DMS 273 (cell line): ENCODE data around the gene GRIK2.

Experiments used
- DNase-seq: peaks from one replicate; lab custom pipeline; 2025; ENCODE audit not compliant: unreplicated experiment; lab: John Stamatoyannopoulos, UW

GRIK2 gene

DNA sequence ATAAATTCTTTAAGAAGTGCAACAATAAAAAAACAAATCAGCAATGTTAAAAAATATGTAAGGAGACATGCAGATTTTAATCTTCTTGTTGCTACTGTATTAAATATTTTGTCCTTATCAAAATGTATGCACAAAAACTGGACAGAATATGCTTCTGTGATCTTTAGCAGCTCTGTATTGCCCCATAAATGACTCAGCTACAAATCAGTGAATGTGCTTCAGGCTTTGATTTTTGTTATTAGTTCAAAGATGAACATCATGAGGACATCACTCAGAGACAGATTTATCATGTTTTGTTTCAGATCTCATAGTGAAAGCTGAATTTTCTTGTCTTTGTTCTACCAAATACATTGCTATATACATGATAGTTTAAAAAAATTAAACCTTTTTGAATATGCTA, 312.4 kb downstream of the GRIK2 start:
- DNase-seq, result no peak

DNA sequence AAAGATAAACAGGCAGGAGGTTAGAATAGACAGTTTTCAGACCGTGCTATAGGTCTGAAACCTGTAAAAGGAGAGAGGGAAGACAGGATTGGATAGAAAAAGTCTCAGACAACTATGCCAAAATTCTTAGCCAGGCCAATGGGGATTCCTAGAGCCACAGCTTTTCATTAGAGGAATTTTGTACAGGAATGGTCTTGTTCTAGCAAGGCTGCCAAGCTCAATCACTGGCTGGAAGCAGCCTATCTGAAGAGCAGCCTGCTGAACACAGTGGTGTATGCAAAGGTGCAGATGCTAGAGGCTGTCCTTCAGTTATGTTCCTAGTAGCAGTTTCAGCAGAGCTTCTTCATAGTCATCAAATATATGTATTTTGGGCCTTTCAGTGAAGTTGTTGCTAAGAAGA, 313.1 kb downstream of the GRIK2 start:
- no peak for DNase-seq

DNA sequence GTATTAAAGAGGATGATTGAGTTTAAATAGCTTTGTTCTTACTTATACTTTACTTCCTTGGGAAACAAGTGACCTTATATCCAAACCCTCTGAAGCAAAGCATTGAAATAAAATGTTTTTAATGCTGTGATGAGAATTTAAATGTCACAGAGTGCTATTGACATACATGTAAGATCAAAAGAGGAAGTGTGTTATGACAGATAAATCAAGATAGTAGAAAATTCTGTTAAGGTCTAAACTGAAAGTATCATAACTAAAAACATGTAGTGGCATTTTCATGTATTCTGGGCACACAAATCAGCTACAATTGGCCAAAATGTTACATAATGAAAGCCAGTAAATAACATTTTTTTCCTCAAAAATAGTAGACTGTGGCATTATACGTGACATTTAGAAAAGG, 318.0 kb downstream of the GRIK2 start:
- no peak for DNase-seq

DNA sequence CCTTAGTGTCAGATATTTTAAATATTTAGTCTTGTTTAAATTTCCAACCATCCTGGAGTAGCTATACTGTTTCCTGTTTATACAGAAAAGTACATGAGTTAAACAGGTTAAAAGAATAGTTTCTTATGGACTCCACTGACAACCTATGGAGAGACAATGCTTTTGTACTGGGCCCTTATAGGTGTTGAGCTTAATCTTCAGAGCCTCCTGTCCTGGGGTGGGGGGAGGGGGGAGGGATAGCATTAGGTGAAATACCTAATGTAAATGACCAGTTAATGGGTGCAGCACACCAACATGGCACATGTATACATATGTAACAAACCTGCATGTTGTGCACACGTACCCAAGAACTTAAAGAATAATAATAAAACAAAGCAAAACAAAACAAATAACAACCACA, 322.9 kb downstream of the GRIK2 start:
- no peak for DNase-seq

DNA sequence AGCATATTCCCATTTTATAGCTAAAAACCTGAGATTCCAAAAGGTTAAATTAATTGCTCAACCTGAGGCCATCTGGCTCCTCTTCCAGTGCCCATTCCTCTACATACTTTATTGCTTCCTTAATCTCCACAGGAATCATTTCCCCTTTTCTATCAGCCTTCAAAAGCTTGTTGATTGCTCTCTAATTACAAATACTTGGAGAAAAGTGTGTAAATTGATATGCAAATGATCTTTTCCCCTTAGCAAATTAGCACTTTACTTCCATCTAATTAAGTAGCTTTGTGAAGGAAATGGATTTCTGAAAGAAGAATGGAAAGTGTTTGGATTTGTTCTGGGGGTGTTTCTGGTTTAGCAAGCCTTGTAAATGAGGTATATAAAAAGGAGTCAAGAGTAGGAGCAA, 323.3 kb downstream of the GRIK2 start:
- no peak for DNase-seq

DNA sequence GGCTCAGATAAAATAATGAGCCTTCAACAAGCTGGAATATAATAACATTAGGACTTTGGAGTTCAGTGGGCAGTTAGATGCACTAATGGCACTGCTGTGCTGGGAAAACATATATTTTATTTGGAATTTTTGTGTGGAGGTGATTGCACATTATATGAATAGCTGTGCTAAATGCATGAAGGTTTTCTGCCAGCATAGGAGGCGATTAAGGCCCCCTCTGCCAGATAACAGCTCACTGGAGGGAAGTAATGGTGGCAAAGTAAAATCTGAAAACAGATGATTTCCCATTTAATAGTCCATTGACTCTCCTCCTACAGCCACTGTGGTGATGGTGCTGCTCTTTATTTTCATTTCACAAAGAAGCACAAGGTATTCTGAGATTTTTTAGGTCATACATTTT, 326.0 kb downstream of the GRIK2 start:
- no peak for DNase-seq

DNA sequence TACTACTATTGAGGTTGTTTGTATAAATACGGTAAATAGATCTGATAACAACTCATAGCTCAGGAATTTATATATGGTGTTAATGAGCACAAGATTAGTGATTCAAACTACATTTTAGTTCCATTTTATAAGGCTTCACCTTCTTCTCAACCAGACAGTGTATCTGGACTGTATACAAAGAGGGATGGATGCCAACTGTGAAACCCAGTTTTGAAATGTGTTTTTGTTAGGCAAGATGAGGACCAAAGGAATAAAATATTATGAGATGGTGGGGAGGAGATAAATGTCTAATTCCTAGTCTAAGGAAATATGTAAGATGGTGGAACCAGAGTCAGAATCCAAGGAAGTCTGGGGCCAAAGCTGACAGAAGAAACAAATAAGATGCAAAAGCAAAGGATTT, 329.0 kb downstream of the GRIK2 start:
- no peak for DNase-seq

DNA sequence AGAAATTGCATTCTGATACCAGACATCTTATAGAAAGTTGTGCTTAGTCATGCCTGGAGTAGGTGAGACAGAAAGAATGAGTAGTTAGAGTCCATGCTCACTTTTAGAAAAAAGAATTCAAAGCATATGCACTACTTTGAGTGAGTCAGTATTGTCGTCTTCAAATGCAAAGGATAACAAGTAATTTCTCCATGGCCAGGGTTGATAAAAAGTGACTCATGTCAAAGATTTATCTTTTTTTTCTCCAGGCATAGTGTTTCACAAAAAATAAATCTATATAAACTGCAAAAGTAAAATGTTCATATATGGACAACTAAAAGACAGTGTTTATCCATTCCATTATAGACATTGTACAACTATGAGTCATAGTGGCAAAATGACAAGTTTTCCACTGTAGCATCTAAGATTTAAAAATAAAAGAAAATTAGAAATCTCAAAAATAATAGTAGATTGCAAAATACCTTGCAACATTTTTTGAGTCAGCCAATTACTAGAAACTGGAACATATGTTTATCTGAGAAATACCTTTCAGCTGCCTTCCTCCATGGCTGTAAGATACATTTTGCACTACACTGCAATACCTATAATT, 329.6 kb downstream of the GRIK2 start:
- no peak for DNase-seq

DNA sequence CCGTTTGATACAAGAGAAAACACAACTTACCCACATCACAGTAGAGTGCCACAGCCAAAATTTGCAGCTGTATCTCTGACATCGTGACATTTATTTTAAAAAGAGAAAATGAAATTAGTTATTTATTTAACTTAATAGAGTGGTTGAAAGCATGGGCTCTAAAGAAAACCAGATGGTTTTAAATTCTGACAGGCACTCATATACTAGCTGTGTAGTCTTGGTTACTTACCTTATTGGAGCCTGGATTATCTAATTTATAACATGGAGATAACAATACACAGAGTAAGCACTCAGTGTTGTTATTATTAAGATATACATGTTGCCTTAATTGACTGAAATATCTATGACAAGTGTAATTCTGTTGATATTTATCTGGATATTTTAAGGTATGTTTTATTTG, 334.9 kb downstream of the GRIK2 start:
- DNase-seq, result no peak

DNA sequence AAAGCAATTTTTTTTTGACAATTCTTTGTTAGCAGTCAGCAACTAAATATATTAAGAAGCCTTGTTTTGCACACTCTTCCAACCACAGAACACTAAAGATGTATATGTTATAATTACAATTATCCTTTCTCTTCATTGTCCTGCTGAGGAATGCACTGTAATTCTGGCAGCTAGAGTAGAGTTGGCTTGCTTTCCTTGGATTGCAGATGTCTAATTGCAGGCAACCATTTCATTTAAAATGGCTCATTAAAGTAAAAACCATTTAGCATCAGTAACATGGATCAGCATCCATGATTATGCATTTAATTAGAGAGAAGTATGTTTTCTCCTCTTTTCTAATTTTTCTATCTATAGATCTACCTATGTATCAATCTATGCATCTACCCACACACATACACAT, 335.4 kb downstream of the GRIK2 start:
- DNase-seq, result no peak

DNA sequence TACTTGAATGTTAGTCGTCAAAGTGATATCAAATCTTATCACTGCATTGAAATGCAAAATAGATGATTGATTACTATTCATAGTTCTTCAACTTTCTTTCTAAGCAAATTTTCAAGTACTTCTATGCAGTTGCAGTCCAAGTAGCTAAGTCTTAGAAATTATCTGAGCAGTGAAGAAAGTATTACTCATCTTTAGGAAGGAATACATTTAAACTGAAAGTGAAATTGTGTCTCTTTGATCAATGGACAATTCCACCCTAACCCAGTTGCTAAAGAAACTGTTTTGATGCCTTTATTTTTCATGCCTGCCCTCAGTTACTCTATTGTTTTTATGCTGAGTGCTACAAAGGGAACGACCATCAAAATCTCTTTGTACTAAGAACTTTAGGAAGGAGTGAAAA, 337.4 kb downstream of the GRIK2 start:
- no peak for DNase-seq

DNA sequence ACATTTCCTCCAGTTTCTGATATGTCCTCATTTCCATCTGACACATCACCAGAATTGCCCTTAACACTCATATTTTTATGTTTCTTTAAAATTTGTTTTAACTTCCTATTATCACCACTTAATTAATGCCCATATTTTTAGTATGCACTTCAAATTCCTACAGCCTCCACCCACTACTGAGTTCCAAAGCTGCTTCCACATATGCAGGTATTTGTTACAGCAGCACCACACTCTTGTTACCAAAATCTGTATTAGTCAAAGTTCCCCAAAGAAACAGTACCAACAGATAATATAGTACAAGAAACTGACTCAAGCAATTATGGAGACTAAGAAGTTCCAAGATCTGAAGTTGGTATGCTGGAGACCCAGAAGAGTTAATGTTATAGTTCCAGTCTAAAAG, 340.4 kb downstream of the GRIK2 start:
- DNase-seq, result no peak

DNA sequence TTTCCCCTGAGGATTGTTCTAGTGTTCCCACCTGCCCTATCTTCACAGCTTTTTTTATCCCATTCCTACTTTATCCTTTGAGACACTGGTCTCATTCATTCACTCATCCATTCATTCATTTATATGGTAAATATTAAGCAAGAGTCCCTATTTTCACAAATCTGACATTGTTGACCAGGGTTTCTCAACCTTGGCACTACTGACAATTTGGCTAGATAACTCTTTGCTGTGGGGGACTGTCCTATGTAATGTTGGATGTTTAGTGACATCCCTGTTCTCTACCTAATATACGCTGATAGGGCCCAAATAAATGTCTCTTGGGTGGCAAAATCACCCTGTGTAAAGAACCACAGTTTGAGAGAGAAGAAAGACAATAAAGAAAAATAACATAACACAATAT, 345.0 kb downstream of the GRIK2 start:
- DNase-seq, result no peak

DNA sequence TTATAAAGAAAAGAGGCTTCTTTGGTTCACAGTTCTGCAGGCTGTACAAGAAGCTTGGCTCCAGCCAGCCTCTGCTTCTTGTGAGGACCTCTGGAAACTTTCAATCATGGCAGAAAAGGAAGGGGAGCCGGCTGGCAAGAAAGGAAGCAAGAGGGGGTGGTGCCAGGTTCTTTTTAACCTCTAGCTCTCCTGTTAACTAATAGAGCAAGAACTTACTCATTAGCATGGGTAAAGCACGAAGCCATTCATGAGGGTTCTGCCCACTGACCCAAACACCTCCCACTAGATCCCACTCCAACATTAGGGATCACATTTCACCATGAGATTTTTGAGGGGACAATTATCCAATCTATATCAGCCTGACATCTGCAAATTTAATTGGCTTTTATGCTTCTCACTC, 347.1 kb downstream of the GRIK2 start:
- no peak for DNase-seq

DNA sequence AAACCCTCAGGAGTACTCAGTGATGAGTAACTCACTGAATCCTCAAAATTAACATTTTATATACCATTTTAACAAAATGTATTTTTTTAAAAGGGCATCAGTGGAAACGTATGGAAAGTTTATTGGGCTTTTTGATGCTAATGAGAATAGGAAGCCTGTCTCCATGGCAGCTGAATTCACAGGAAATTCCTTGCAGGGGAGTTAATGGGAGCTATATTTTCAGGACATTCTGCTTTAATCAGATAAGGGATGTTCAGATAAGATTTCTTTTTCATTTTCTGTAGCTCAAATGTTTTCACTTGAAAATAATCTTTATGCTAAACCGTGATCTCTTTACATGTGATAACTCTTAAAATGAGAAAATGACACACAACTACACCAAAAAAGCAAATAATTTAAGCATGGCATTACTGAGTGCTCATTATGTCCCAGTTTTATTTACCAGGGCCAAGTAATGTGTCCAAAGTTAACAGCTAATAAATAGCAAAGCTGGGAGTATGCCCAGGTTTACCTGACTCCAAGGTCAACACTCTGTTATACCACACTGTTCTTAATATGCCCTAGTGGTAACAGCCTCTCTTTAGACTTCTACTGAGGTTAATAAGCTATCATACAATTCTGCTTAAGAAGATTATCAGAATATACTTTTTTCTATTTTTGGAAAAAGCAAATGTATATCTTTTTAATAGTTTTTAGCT, 348.1 kb downstream of the GRIK2 start:
- DNase-seq, result no peak

DNA sequence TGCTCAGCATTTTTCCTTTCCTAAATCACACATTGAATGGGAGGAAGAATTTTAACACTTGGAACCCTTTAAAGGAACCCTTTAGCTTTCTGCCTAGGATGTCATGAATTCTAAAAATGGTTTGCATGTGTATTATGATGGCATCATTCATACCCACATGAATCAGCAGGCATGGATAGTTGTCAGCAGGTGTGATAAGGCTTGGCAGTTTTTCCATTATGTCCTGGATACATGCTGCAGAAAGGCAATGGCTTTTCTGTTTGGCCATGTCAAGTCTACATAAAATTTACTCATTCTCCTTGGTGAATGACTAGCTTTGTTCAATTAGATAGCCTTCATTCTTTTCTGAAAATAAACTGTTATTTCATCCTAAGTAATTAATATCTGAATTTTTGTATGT, 353.7 kb downstream of the GRIK2 start:
- no peak for DNase-seq

DNA sequence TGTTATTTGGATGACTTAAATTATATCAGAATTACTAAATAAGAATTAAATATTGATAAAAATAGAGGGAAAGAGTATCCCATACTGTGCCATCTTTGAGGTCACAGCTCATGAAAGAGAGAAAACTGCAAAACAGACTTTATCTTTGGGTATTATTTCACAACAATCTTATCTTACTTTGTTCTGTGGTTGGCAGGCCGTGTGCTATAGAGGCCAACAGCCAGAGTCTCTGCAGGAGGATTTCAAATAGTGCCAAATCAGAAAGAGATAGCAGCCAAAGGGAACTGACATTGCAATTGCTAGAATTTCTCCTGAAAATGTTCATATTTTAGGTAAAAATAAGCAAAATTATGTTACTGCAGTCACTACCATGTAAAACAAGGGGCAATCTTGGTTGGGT, 354.2 kb downstream of the GRIK2 start:
- no peak for DNase-seq

DNA sequence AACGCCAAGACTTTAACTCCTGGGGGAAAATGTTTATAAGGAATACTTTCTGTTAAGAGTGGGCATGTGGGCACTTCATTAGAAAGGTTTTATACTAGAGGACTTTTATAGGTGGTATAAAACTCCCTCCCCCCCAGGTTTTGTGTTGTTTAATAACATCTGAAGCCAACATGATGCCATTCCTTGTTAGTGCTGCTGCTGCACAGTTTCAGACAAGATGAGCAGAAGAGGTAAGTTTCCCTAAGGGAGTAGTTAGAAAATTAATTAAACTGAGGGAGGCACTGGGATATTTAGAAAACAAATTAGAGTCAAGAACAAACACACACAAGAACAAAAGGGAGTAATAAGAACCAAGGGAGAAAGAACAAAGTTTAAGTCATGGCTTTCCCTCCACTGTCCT, 362.4 kb downstream of the GRIK2 start:
- no peak for DNase-seq

DNA sequence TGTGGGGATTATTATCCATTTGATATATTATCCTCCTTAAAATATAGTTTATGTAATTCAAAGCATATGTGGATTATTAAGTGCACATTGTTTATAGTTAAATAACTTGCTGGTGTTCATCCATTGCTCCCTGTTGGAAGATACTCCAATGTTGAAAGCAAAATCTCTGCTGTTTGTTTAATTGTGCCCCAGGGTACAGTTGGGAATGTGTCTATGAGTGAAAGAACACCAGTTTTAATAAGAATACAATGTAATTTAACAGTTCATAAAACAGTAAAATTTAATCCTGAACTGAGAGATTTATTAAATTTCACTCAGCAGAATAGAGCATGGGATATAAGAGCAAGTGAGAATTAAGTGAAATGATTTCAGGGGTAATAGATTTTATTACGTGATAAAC, 364.9 kb downstream of the GRIK2 start:
- DNase-seq, result no peak

DNA sequence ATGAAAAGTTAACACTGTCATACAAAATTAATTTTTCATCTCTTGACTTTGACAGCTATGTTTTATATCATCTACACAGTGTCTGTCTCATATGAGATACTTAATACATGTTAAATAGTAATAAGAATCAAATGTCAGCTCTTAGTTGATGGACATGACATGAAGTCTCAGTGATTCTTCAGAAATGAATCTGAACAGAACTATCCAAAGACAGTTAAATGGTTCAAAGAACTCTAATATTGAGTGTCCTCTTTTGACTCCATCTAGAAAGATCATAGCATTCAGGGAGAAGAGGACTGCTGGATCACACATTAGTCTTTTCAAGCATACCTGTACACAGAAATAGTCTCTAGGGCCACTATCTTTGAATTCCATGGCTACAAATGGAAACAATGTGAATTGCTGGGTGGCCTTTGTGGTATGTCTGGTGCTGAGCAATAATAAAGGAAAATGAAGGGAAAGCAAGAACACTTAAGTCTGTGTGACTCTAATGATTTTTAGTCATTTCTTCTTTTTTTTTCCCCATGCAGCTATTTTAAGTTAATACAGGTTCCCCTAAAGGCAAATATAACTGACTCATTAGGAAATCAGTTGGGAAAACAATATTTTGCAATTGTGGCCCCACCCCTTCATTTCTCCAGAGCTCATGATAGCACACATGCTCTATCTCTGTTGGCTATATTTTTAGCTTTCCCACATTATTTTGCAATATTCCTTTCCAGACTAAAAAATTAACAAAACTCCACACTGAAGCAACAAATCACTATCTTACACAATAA, 367.5 kb downstream of the GRIK2 start:
- no peak for DNase-seq

DNA sequence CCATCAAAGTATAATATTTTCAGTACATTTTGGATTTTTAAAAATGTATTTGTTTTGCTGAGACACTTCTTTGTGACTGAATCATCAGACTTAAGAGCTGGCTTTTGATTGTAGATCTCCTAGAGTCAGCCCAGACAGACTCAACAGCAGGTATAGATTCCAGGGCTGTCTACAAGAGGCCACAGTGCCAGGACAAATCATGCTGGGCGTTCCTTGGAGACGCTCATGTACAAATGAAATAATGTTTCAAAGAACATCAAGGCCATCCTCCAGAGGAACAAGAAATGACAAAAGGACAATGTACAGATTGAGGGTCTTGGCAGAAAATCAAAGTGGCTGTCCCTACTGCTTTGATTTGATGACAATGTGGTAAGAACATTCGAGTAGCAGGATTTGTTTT, 369.3 kb downstream of the GRIK2 start:
- no peak for DNase-seq

DNA sequence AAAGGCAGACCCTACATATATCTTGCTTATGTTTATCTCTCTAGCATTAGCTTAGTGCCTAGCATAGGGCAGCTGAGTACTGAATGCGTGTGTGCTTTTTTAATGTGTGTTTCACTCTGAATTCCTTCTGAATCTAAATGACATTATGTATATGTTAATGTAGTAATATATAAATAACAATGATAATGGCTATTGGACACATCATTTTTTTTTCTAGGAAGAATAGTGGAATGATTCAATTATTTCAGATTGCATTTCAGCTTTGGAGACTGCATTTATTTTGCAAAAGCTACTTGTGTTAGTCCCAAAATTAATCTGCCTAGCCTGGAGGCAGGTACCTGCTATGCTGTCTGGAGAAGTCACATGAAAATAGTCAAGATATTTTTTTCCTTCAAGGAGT, 371.8 kb downstream of the GRIK2 start:
- no peak for DNase-seq

DNA sequence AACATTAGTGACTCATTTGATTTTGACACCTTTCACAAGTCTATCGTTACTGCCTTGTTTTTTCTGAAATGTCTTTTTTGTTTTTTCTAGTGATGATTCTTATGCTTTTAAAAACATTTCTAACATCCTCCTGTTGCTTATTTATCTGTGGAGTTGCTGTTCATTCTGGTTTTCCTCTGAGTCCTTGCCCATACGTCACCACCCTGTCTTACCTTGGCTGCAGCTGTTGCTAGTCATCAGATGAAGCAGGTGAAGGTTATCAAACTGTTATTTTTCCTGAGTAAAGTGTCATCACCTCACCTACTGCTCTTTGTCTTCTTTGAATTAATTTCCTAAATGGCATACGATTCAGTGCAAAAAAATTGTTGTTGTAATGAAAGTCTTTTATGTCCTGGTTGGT, 376.6 kb downstream of the GRIK2 start:
- DNase-seq, result no peak
